Mesenchymal stem cell (in vitro differentiated cells and primary cell): ENCODE results near the gene SLC38A5.

Source experiments
- DNase-seq: peaks from one replicate; pipeline ENCODE4 v3.0.0-alpha.2; 2013
- H2AFZ ChIP-seq: one replicate; pipeline ENCODE4 v1.6.1; 2013; ENCODE audit warnings: low read depth, mild to moderate bottlenecking, control low read depth, inconsistent platforms, low read length, moderate library complexity
- H2AK5ac ChIP-seq: 2 replicates; pipeline ENCODE4 v1.6.1; 2013; ENCODE audit warnings: low read length, moderate library complexity, mild to moderate bottlenecking, inconsistent platforms; ENCODE audit not compliant: severe bottlenecking
- H2BK120ac ChIP-seq: one replicate; pipeline ENCODE4 v1.6.1; 2013; ENCODE audit warnings: low read depth, mild to moderate bottlenecking, inconsistent platforms, low read length, moderate library complexity
- H2BK12ac ChIP-seq, 2 experiments: one replicate each; pipeline ENCODE4 v1.6.1; 2013; ENCODE audit warnings: inconsistent platforms in 2 of 2, low read length in 2 of 2, mild to moderate bottlenecking in 2 of 2, moderate library complexity in 2 of 2, control low read depth in 1 of 2
- H2BK15ac ChIP-seq: one replicate; pipeline ENCODE4 v1.6.1; 2013; ENCODE audit warnings: mild to moderate bottlenecking, low read depth, inconsistent platforms; ENCODE audit not compliant: poor library complexity, severe bottlenecking
- H2BK5ac ChIP-seq: 2 replicates; pipeline ENCODE4 v1.6.1; 2013; ENCODE audit warnings: low read depth, mild to moderate bottlenecking, low read length, control low read depth, inconsistent platforms; ENCODE audit not compliant: poor library complexity, severe bottlenecking
- H3K14ac ChIP-seq, 2 experiments: one replicate each; pipeline ENCODE4 v1.6.1; 2013; ENCODE audit warnings: inconsistent platforms in 2 of 2, low read length in 2 of 2, control low read depth in 1 of 2, mild to moderate bottlenecking in 1 of 2, moderate library complexity in 1 of 2
- H3K18ac ChIP-seq, 2 experiments: one replicate each; pipeline ENCODE4 v1.6.1; 2013; ENCODE audit warnings: inconsistent platforms in 2 of 2, low read length in 2 of 2, control low read depth in 1 of 2, low read depth in 1 of 2, mild to moderate bottlenecking in 1 of 2
- H3K23ac ChIP-seq, 2 experiments: one replicate each; pipeline ENCODE4 v1.6.1; 2013; ENCODE audit warnings: inconsistent platforms in 2 of 2, low read length in 2 of 2, mild to moderate bottlenecking in 2 of 2, moderate library complexity in 2 of 2, control low read depth in 1 of 2
- H3K27ac ChIP-seq: 2 replicates; pipeline ENCODE4 v1.5.1; 2013; ENCODE audit warnings: mild to moderate bottlenecking, moderate library complexity, low read length, control low read depth, inconsistent platforms; ENCODE audit not compliant: poor library complexity, severe bottlenecking
- H3K27me3 ChIP-seq, 2 experiments: 2 replicates each; pipeline versions ENCODE4 v1.6.1 to v1.7.0; 2013; ENCODE audit warnings: low read length in 2 of 2, mild to moderate bottlenecking in 2 of 2, moderate library complexity in 2 of 2, control low read depth in 1 of 2, inconsistent platforms in 1 of 2; ENCODE audit not compliant: control insufficient read depth in 1 of 2, insufficient read depth in 1 of 2
- H3K36me3 ChIP-seq, 2 experiments: 2 replicates each; pipeline versions ENCODE4 v1.6.1 to v1.7.0; 2013; ENCODE audit warnings: low read length in 2 of 2, control low read depth in 1 of 2, inconsistent platforms in 1 of 2, low read depth in 1 of 2, mild to moderate bottlenecking in 1 of 2; ENCODE audit not compliant: insufficient read depth in 2 of 2, control insufficient read depth in 1 of 2
- H3K4ac ChIP-seq, 2 experiments: one replicate each; pipeline ENCODE4 v1.6.1; 2013; ENCODE audit warnings: inconsistent platforms in 2 of 2, low read length in 2 of 2, mild to moderate bottlenecking in 2 of 2, moderate library complexity in 2 of 2, control low read depth in 1 of 2, low read depth in 1 of 2
- H3K4me1 ChIP-seq: 2 replicates; pipeline ENCODE4 v1.6.1; 2013; ENCODE audit warnings: low read depth, low read length, control low read depth; ENCODE audit not compliant: control insufficient read depth, insufficient read depth
- H3K4me2 ChIP-seq: 2 replicates; pipeline ENCODE4 v1.6.1; 2013; ENCODE audit warnings: low read length, mild to moderate bottlenecking, inconsistent platforms; ENCODE audit not compliant: poor library complexity, severe bottlenecking
- H3K4me3 ChIP-seq, 2 experiments: 2 replicates each; pipeline versions ENCODE4 v1.5.1 to v1.7.0; 2013; ENCODE audit warnings: low read length in 2 of 2, mild to moderate bottlenecking in 2 of 2, control low read depth in 1 of 2, low read depth in 1 of 2; ENCODE audit not compliant: insufficient read depth in 1 of 2
- H3K79me1 ChIP-seq: replicated peaks from 2 replicates; pipeline ENCODE4 v1.6.1; 2013; ENCODE audit warnings: mild to moderate bottlenecking, control low read depth, low read length, inconsistent platforms; ENCODE audit not compliant: poor library complexity, severe bottlenecking
- H3K9ac ChIP-seq: 2 replicates; pipeline ENCODE4 v1.7.0; 2013; ENCODE audit warnings: mild to moderate bottlenecking, low read length, moderate library complexity
- H3K9me3 ChIP-seq: 2 replicates; pipeline ENCODE4 v1.7.0; 2013; ENCODE audit warnings: mild to moderate bottlenecking, low read length; ENCODE audit not compliant: control insufficient read depth
- H4K8ac ChIP-seq: one replicate; pipeline ENCODE4 v1.6.1; 2013; ENCODE audit warnings: inconsistent platforms, mild to moderate bottlenecking, low read length, moderate library complexity
- H4K91ac ChIP-seq: one replicate; pipeline ENCODE4 v1.6.1; 2013; ENCODE audit warnings: mild to moderate bottlenecking, low read length, inconsistent platforms
- WGBS: methylation state at CpG from one replicate; pipeline ENCODE4 v1.1.7; 2013; ENCODE audit warnings: mixed read lengths; 5-methylcytosine and 5-hydroxymethylcytosine counted together

Gene SLC38A5

GRCh38 chrX:48471504-48471903 is 1.4 kb upstream of the SLC38A5 start:
- Histone ChIP-seq H3K36me3 (no peaks in the 10 kb centered on the region), H2BK5ac (no peak overlapping the region), H3K4ac (no peak overlapping the region), H3K27ac (no peak overlapping the region), H3K9ac (no peak overlapping the region), H2BK15ac (no peak overlapping the region), H2AFZ (no peak overlapping the region), H3K9me3 (no peaks in the 10 kb centered on the region), H3K4me1 (peaks cover 15% of the 10 kb centered on the region), H4K91ac (no peak overlapping the region), H4K8ac (no peak overlapping the region), H2AK5ac (no peak overlapping the region), H3K14ac (no peak overlapping the region), H2BK12ac (no peak overlapping the region), H3K4me3 (no peak overlapping the region), H3K23ac (no peak overlapping the region), H2BK120ac (no peak overlapping the region), H3K18ac (no peak overlapping the region), H3K4me2 (no peak overlapping the region), H3K79me1 (no peaks in the 10 kb centered on the region), H3K27me3 (peaks cover 0 to 13% of the 10 kb centered on the region in 2 experiments)
- WGBS, result 93% methylated on average over 7 of the region's 8 CpGs
- no peak for DNase-seq

- H2AK5ac ChIP-seq, result no peak overlapping the region
- H2AFZ ChIP-seq, result no peak overlapping the region
- no peaks in the 10 kb centered on the region for H3K9me3 ChIP-seq
- no peak overlapping the region for H3K9ac ChIP-seq
- no peak overlapping the region for H3K23ac ChIP-seq
- H3K27me3 ChIP-seq, result peaks cover 0 to 13% of the 10 kb centered on the region in 2 experiments
- H2BK15ac ChIP-seq, result no peak overlapping the region
- H3K4me2 ChIP-seq, result no peak overlapping the region
- no peaks in the 10 kb centered on the region for H3K36me3 ChIP-seq
- H3K18ac ChIP-seq, result no peak overlapping the region
- no peak overlapping the region for H3K4me3 ChIP-seq
- no peak overlapping the region for H2BK120ac ChIP-seq
- H3K79me1 ChIP-seq, result no peaks in the 10 kb centered on the region
- no peak for DNase-seq
- no peak overlapping the region for H3K27ac ChIP-seq
- H2BK12ac ChIP-seq, result no peak overlapping the region
- H3K14ac ChIP-seq, result no peak overlapping the region
- H3K4me1 ChIP-seq, result peaks cover 17% of the 10 kb centered on the region
- H3K4ac ChIP-seq, result no peak overlapping the region
- H4K91ac ChIP-seq, result no peak overlapping the region
- H4K8ac ChIP-seq, result no peak overlapping the region
- 88% methylated on average over 9 of the region's 9 CpGs for WGBS
- no peak overlapping the region for H2BK5ac ChIP-seq
Observed at GRCh38 chrX:48470833-48471118, 716 bp upstream of the SLC38A5 start.

- no peaks in the 10 kb centered on the region for H3K79me1 ChIP-seq
- 25% methylated on average over 22 of the region's 23 CpGs for WGBS
Observed at GRCh38 chrX:48468693-48469691, 1.1 kb downstream of the SLC38A5 start.

GRCh38 chrX:48468247-48468671 is 1.8 kb downstream of the SLC38A5 start:
- WGBS, result 0% methylated on average over 9 of the region's 18 CpGs
- Histone ChIP-seq H3K4ac (peak overlapping the region in 1 of 2 experiments; percentile 51), H3K14ac (no peak overlapping the region), H3K4me3 (peak overlapping the region in 1 of 2 experiments; percentile 69), H2BK15ac (no peak overlapping the region), H2AK5ac (no peak overlapping the region), H3K27me3 (peaks cover 0 to 13% of the 10 kb centered on the region in 2 experiments), H4K91ac (no peak overlapping the region), H3K18ac (peak overlapping the region; percentile 5 to 33), H3K79me1 (no peaks in the 10 kb centered on the region), H3K23ac (no peak overlapping the region), H3K27ac (no peak overlapping the region), H2BK120ac (no peak overlapping the region), H2AFZ (no peak overlapping the region), H3K9me3 (no peaks in the 10 kb centered on the region), H3K4me1 (peaks cover 17% of the 10 kb centered on the region), H2BK12ac (no peak overlapping the region), H3K36me3 (no peaks in the 10 kb centered on the region), H4K8ac (no peak overlapping the region), H3K4me2 (no peak overlapping the region), H2BK5ac (no peak overlapping the region), H3K9ac (peak overlapping the region; percentile 68)
- DNase-seq, result no peak

More at GRCh38 chrX:48468693-48469691, 1.1 kb downstream of the SLC38A5 start:
- Histone ChIP-seq H2AFZ (no peak overlapping the region), H3K4ac (peak overlapping the region in 1 of 2 experiments; percentile 69), H3K27me3 (peaks cover 0 to 13% of the 10 kb centered on the region in 2 experiments), H3K9ac (peak overlapping the region; percentile 48), H2BK15ac (no peak overlapping the region), H4K91ac (no peak overlapping the region), H3K4me1 (peaks cover 23% of the 10 kb centered on the region), H3K36me3 (no peaks in the 10 kb centered on the region), H2AK5ac (no peak overlapping the region), H2BK120ac (peak overlapping the region; percentile 5), H3K14ac (no peak overlapping the region), H3K27ac (no peak overlapping the region), H3K23ac (no peak overlapping the region), H3K4me2 (no peak overlapping the region), H3K18ac (peak overlapping the region in 1 of 2 experiments; percentile 12), H3K4me3 (peak overlapping the region in 1 of 2 experiments; percentile 69), H4K8ac (peak overlapping the region; percentile 49), H2BK5ac (no peak overlapping the region), H3K9me3 (no peaks in the 10 kb centered on the region), H2BK12ac (no peak overlapping the region)
- DNase-seq, result no peak
